Measurements from ENCODE around the gene TIMM29. TPM values are rescaled to one million over a fixed set of nuclear protein-coding genes. Genes with fewer than 3 reads are reported as not detected.
A peak's percentile ranks its signal among the peaks of the same experiment; 100 is the strongest.

The TIMM29 gene
- total RNA-seq, 2 experiments from 2014 or later = 14.7 to 17.7 TPM

- Mint-ChIP-seq H3K36me3 (ENCODE audit: low read depth) (peaks cover 5% of the 10 kb centered on the region), H3K27ac (no peak overlapping the region), H3K4me1 (ENCODE audit: low read depth) (peaks cover 44% of the 10 kb centered on the region), H3K27me3 (no peaks in the 10 kb centered on the region), H3K4me3 (no peak overlapping the region), H3K9me3 (no peaks in the 10 kb centered on the region)
- no peak for TF ChIP-seq CTCF (IDR thresholded peaks at IDR 0.05)
- CTCF ChIA-PET = interaction anchor here (3.3 kb wide), 1 partner anchor 33 kb away, joined by 14 read pairs; no protein-coding TSS in a partner anchor
- DNase-seq = no peak
- POLR2A ChIA-PET = interaction anchor here (3.1 kb wide), 1 partner anchor 15 kb away, joined by 12 read pairs; the partner anchor contains the start of gene SMARCA4
- ATAC-seq = no peak
- intact Hi-C loops (cut with micrococcal nuclease) = no loop called here
Measured at GRCh38 chr19:10975374-10976130, 46.9 kb downstream of the TIMM29 start.

- H3K27ac Mint-ChIP-seq = no peak overlapping the region
- POLR2A ChIA-PET = interaction anchor here (1.8 to 3.1 kb wide), 2 partner anchors 16 to 40 kb away, joined by 5 to 12 read pairs; partner anchors contain the start of gene SMARCA4
- CTCF ChIA-PET = interaction anchor here (3.3 kb wide), 1 partner anchor 34 kb away, joined by 14 read pairs; no protein-coding TSS in a partner anchor
- DNase-seq (no peak), ATAC-seq (no peak)
- H3K9me3 Mint-ChIP-seq = no peaks in the 10 kb centered on the region
- TF ChIP-seq CTCF (IDR thresholded peaks at IDR 0.05) = no peak
- peaks cover 5% of the 10 kb centered on the region for H3K36me3 Mint-ChIP-seq (ENCODE audit: low read depth)
- no peak overlapping the region for H3K4me3 Mint-ChIP-seq
- H3K4me1 Mint-ChIP-seq (ENCODE audit: low read depth) = peaks cover 42% of the 10 kb centered on the region
- H3K27me3 Mint-ChIP-seq = no peaks in the 10 kb centered on the region
- intact Hi-C loops (cut with micrococcal nuclease) = no loop called here
Measured at GRCh38 chr19:10976131-10976892, 47.7 kb downstream of the TIMM29 start.

GRCh38 chr19:10977742-10978092, 49.1 kb downstream of the TIMM29 start:
- intact Hi-C loops (cut with micrococcal nuclease) = no loop called here
- ChIA-PET CTCF (interaction anchor here (1.0 kb wide), 1 partner anchor 41 kb away, joined by 3 read pairs; no protein-coding TSS in a partner anchor), POLR2A (interaction anchor here (1.3 to 1.8 kb wide), 2 partner anchors 41 to 112 kb away, joined by 4 to 5 read pairs; partner anchors contain the start of gene LDLR)
- H3K27ac Mint-ChIP-seq = no peak overlapping the region
- H3K9me3 Mint-ChIP-seq = no peaks in the 10 kb centered on the region
- no peak overlapping the region for H3K4me3 Mint-ChIP-seq
- H3K36me3 Mint-ChIP-seq (ENCODE audit: low read depth) = peaks cover 5% of the 10 kb centered on the region
- ATAC-seq = no peak
- no peaks in the 10 kb centered on the region for H3K27me3 Mint-ChIP-seq
- no peak for TF ChIP-seq CTCF (IDR thresholded peaks at IDR 0.05)
- H3K4me1 Mint-ChIP-seq (ENCODE audit: low read depth) = peaks cover 39% of the 10 kb centered on the region
- peak; percentile 13 for DNase-seq

Other genes with a start within 250 kb of the TIMM29 start
- gene QTRT1, start 227.4 kb upstream of the TIMM29 start, total RNA-seq = 10 to 100 TPM; 56.8 to 61.8 TPM
- gene DNM2, start 210.7 kb upstream of the TIMM29 start, total RNA-seq = 100 to 1,000 TPM; 151 to 153 TPM
- gene TMED1, start 92.6 kb upstream of the TIMM29 start, total RNA-seq = 10 to 100 TPM; 12.9 to 15.0 TPM
- 1 to 10 TPM; 1.2 to 1.3 TPM for gene C19orf38, start 80.4 kb upstream of the TIMM29 start, total RNA-seq
- 10 to 100 TPM; 95.1 to 95.4 TPM for gene CARM1, start 57.3 kb upstream of the TIMM29 start, total RNA-seq
- gene YIPF2, start 172 bp upstream of the TIMM29 start, total RNA-seq = 10 to 100 TPM; 21.7 to 24.4 TPM
- 10 to 100 TPM; 97.0 to 98.7 TPM for gene SMARCA4, start 32.2 kb downstream of the TIMM29 start, total RNA-seq
- gene LDLR, start 160.7 kb downstream of the TIMM29 start, total RNA-seq = 10 to 100 TPM; 54.7 to 56.5 TPM
- 10 to 100 TPM; 60.5 to 70.9 TPM for gene SPC24, start 227.0 kb downstream of the TIMM29 start, total RNA-seq

Measured in activated CD8-positive, alpha-beta T cell treated with anti-CD3 and anti-CD28 coated beads for 36 hours (primary cell).